ENCODE results near the gene CETP.

The CETP gene

GRCh38 chr16:56961851-56962281 is at the start of gene CETP:
Gene CETP (plus strand): TSS chr16:56961950. CDS start chr16:56961980, 30 bp downstream.
- in situ Hi-C loops (cut with HindIII; ENCODE audit: low sequenced_read_pairs), result no loop called here

- in situ Hi-C loops (cut with HindIII; ENCODE audit: low sequenced_read_pairs), result no loop called here
These were observed 48.7 kb upstream of the CETP start for GRCh38 chr16:56912746-56913708.

- in situ Hi-C loops (cut with HindIII; ENCODE audit: low sequenced_read_pairs), result no loop called here
These were observed 46.9 kb upstream of the CETP start for GRCh38 chr16:56914896-56915295.

- in situ Hi-C loops (cut with HindIII; ENCODE audit: low sequenced_read_pairs), result no loop called here
These were observed 46.2 kb upstream of the CETP start for GRCh38 chr16:56915336-56916119.

- in situ Hi-C loops (cut with HindIII; ENCODE audit: low sequenced_read_pairs), result no loop called here
These were observed 45.0 kb upstream of the CETP start for GRCh38 chr16:56916571-56917403.

GRCh38 chr16:56918467-56919012 is 43.2 kb upstream of the CETP start:
- in situ Hi-C loops (cut with HindIII; ENCODE audit: low sequenced_read_pairs), result no loop called here

- in situ Hi-C loops (cut with HindIII; ENCODE audit: low sequenced_read_pairs), result no loop called here
These were observed 42.5 kb upstream of the CETP start for GRCh38 chr16:56919099-56919800.

- in situ Hi-C loops (cut with HindIII; ENCODE audit: low sequenced_read_pairs), result no loop called here
These were observed 40.2 kb upstream of the CETP start for GRCh38 chr16:56921571-56921970.

GRCh38 chr16:56923481-56924091 is 38.2 kb upstream of the CETP start:
- in situ Hi-C loops (cut with HindIII; ENCODE audit: low sequenced_read_pairs), result no loop called here

- in situ Hi-C loops (cut with HindIII; ENCODE audit: low sequenced_read_pairs), result no loop called here
These were observed 34.3 kb upstream of the CETP start for GRCh38 chr16:56927471-56927870.

- in situ Hi-C loops (cut with HindIII; ENCODE audit: low sequenced_read_pairs), result no loop called here
These were observed 32.1 kb upstream of the CETP start for GRCh38 chr16:56929639-56930038.

GRCh38 chr16:56930486-56931270 is 31.1 kb upstream of the CETP start:
- in situ Hi-C loops (cut with HindIII; ENCODE audit: low sequenced_read_pairs), result no loop called here

- in situ Hi-C loops (cut with HindIII; ENCODE audit: low sequenced_read_pairs), result no loop called here
These were observed 30.4 kb upstream of the CETP start for GRCh38 chr16:56931271-56931891.

GRCh38 chr16:56931892-56932720 is 29.6 kb upstream of the CETP start, which contains the start of gene HERPUD1:
Gene HERPUD1 (plus strand): TSS chr16:56932142. CDS start chr16:56932245, 103 bp downstream.
- in situ Hi-C loops (cut with HindIII; ENCODE audit: low sequenced_read_pairs), result no loop called here

- in situ Hi-C loops (cut with HindIII; ENCODE audit: low sequenced_read_pairs), result no loop called here
These were observed 28.8 kb upstream of the CETP start for GRCh38 chr16:56932721-56933619.
